ENCODE results near the gene CELA1.

DNA sequence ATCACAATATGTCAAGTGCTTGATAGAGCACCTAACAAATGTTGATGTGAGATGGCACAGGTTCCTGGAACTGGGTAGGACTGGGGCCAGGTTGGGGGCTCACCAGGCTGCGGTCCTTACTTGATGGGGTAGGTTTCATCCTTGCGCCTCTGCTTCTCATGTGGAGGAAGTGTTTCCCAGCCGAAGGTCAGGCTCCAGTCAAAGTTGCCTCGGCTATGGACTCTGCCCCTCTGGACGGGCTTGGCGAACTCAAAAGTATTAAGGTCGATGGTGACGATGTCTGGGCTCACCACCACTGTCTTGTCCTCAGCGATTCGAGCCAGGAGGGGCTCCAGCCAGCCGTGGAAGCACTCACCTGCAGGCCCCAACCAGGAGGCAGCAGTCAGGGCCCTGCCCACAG lies 17.5 kb upstream of the CELA1 start:
- TF ChIP-seq ZNF274 (IDR thresholded peaks at IDR 0.05; ENCODE audit: low read depth, low read length) (no peak), YY1 (IDR thresholded peaks at IDR 0.05; ENCODE audit: insufficient read depth, insufficient read length) (no peak), SUZ12 (IDR thresholded peaks at IDR 0.05; ENCODE audit: extremely low read depth, insufficient read depth, insufficient read length) (no peak)

Measured in NT2/D1 (cell line).